DMS79 treated with DMSO at 0.1 percent for 48 hours (cell line): ENCODE results near the gene LCN2.
"Not testable (repeated sequence)": the region's sequence is repeated elsewhere in the genome, so short reads cannot be mapped to it uniquely, and the experiment has no call there.

ENCODE experiments used
- DNase-seq: peaks from one replicate; lab custom pipeline; 2025; lab: John Stamatoyannopoulos, UW

LCN2 gene

DNA sequence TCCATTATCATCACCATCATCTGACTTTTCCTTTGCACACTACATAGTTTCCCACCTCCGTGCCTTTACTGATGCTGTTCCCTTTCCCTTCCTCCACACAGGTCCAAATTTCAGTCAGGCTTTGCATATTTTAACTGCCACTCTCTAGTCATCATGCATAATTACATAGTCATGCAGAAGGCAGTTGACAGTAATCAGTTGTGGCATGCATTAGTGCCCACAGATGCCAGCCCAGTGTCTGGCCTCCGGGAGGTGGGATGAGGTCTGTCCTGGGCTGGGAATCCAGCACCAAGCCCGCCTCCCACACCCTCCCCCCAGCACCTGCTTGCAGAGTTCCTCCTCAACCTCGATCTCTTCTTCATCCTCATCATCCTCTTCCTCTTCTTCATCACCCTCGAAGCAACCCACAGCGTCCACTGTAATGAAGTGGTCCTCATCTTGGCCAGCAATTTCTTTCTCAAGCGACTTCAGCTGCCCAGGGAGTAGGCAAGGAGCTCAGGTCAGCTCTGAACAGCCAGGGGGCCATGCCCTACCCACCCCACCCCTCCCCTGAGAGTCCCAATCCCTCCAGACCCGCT, 19.6 kb downstream of the LCN2 start:
- DNase-seq: no peak

DNA sequence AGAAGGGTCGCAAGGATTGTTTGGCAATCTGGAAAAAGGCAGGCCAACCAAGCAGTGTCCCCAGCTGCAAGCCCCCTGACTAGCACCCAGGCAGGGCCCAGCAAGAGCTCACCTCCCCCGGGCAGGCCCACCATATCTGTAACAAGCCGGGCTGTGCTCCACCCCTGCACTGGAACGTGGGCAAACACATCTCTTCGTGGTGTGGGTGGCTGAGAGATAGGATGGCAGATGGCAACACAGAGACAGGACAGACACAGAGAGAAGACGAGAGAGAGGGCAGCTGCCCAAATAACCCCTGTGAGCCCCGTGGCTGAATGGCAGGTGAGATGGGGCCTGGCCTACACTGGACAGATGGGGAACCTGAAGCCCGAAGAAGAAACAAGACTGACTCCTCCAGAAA, 20.2 kb downstream of the LCN2 start:
- no peak for DNase-seq

DNA sequence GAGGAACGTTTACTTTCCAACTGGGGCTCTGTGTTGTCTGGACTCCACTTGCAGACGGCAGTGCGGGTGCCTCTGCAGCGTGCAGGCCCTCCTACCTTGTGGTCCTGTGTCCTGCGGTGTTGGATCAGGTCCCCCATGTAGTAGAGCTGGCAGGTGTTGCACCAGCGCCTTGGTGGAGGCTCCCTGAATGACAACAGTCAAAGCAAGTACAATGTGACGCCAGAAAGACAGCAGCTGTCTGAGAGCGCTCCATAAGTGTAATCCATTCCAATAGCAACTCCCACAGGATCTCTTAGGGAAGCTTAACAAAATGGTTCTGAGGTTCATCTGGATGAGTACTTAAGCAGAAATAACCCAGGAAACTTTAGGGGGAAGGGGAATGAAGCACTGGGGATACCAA, 20.7 kb downstream of the LCN2 start:
- no peak for DNase-seq

DNA sequence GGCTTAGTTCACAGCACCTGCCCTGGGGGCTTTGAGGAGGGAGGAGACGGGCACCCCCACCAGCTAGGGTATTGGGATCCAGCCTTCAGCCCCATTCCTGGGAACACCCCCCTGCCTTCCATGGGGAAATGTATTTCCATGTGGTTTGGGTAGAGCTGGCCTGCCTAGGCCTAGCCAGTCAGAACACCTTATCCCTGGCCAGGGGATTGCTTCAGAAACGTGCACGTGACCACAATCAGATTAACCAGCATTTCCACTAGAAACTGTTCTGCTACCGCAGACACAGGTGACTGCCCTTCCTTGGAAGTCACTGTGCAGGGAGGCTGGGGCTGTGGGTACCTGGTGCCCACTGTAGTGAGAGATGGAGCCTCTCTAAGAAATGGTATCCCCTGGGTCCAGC, 24.8 kb downstream of the LCN2 start:
- no peak for DNase-seq

DNA sequence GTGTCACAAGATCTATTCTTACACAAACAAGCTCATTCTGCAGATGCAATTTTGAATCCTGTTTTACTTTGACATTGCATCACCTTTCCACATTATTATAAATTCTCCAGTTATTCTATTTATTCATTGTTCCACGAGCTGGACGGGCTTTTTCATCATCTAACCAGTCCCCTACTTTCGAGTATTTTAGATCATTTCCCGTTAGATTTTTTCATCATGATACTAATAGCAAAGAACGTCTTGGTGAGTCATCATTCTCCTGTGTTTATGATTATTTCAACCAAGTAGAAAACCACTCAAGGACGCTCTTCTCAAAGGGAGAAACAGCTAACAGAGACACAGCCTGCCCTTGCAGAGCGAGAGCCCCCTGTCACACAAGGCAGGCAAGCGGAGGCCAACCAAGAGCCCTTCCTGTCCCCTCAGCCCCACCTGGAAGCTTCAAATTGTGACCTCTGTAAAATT, 25.9 kb downstream of the LCN2 start:
- DNase-seq: no peak

DNA sequence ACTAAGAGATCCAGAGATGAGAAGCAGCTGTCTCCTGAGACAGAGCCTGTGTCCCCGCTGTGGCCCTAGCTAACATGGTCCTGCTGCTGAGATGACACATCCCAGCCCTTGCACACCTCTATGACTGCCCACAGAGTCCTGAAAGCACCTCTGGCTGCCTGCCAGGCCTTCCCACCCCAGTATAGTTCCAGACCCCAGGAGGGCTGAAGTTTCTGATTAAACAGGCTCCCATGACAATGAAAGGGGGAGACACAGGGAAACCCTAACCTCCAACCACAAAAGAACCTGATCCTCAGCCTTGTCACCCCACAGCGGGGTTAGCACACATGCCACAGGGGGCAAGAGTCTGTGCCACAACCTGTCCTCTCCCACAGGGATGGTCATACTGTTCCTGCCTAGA, 26.5 kb downstream of the LCN2 start:
- DNase-seq: no peak

DNA sequence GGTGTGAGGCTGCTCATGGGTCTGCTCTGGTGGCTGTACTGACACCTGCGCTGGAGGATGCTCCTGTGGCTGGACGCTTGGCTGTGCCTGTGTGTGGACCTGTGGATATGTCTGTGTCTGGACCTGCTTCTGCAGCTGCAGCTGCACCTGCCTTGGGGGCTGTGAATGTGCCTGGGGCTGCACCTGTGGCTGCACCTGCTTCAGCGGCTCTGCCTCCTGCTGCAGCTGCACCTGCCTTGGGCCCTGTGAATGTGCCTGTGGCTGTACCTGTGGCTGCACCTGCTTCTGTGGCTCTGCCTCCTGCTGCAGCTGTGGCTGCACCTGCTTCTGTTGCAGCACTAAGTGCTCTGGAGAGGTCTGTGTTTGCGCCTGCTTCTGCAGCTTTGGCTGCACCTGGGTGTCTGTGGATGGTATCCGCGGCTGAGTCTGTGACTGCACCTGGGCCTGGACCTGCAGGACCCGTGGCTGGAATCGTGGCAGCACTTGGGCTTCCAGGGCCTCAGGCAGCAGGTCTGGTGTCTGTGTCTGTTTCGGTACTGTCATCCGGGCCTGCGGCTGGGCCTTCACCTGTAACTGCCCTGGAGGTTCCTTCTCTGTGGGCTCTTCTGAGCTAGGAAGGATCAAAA, 29.7 kb downstream of the LCN2 start:
- no peak for DNase-seq

DNA sequence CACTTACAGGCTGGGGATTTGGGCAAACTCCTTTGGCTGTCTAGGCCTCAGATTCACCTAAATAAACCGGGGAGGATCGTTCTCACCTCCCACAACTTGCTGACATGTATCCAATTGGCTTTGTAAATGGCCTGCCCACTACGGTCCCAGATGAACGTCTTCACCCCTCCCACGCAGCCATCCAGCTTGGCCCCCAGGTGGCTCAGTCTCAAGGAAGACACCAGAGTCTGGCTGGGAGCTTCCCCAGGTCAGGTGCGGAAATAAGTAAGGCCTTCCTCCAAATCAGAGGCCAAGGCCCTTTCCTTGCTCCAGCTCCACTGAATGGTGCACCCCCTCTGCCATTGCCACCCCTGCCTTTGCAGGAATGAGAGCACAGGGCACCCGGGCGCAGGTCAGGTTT, 30.7 kb downstream of the LCN2 start:
- no peak for DNase-seq

DNA sequence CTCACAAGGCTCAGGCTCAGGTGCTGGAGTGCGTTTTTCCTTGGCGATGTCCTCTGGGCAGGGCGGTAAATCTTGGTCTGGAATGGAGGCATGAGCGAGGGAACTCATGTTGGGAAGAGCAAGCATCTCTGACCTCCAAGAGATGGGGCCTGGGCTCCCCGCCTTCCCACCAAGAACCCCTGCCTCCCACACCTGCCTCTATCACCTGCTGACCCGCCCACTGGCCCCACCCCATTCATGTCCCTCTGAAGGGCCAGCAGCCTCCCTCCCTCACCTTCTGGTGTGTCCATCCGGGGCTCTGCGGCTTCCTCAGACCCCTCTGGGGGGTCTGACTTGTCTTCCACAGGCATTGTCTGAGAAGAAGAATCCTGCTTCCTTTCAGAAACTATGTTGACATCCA, 31.2 kb downstream of the LCN2 start:
- DNase-seq: no peak

DNA sequence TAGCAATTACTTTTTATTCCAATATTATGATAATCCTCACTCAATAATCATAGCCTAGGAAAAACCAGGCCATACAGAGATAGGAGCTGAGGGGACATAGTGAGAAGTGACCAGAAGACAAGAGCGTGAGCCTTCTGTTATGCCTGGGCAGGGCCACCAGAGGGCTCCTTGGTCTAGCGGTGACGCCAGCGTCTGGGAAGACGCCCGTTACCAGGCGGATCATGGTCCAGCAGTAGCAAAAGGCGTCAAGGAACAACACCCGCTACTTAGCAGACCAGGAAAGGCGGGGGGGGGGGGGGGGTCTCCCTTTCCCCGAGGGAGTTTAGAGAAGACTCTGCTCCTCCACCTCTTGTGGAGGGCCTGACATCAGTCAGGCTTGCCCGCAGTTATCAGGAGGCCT, 32.2 kb downstream of the LCN2 start:
- DNase-seq: not testable (repeated sequence)

DNA sequence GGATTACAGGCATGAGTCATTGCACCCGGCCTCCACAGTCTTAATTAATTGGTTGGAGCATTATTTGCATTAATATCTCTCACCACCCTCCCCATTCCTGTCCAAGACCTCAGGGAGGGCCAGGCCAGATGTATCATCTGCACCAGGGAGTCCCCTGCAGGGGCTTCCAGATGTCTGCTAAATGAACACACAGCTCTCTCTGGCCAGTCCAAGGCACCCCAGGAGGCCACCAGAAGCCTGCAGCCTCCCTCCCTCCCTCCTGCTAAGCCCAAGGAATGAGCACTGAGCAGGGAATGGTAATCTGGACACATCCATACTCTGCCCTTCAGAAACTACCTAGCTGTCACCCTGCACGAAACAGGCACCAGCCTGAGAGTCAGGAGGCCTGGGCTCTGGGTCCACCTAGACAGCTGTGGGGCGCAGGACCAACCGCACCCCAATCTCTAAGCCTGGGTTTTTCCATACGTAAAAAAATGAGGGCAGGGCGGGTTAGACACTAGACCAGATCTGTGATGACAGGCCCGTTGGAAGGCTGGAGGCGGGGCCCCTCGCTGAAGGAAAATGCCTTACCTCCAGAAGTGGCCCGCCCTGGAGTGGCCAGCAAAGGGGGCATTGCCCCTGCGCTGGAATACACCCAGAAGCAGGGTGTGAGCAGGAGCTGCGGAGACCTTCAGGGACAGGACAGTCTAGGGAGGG, 33.8 kb downstream of the LCN2 start:
- DNase-seq: no peak

DNA sequence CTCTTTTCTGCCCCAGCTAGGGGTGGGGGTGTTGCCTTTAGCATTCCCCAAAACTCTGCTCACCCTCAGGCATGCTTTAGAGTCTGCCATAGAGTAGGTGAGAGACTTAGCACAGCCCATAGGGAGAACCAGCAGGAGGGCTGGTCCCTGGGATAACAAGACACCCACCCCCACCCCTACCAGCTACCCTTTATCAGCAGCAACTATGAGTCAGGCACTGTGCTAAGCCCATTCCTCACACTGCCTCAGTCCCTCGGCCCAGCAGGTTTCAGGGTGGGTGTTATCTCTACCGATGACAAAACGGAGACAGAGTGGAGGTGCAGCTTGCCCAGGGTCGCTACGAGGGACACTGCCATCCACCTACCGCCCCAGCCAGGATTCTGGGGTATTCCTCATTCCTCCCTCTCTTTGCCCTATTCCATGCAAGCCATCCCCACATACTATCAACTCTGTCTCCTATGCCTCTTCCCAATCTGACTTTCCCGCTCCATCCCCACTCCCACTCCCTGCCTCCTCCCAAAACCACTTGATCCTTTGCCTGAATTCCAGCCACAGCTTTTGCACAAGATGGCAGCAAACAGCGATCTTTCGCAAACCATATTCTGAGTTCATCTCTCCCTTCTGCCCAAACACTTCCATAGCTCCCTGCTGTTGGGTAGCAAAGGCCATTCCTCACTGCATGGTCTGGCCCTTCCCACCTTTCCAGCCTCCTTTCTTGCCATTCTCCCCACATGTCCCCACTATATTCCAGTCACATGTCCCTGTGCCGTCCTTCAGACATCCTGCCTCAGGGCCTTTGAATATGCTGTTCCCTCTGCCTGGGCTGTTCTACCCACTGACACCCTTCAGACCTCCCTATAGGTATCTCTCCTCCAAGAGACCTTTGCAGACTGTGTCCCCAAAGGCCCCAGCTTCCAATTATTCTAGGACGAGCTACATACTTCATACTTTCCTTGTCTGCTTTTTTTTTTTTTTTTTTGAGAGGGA, 37.0 kb downstream of the LCN2 start:
- DNase-seq: no peak

DNA sequence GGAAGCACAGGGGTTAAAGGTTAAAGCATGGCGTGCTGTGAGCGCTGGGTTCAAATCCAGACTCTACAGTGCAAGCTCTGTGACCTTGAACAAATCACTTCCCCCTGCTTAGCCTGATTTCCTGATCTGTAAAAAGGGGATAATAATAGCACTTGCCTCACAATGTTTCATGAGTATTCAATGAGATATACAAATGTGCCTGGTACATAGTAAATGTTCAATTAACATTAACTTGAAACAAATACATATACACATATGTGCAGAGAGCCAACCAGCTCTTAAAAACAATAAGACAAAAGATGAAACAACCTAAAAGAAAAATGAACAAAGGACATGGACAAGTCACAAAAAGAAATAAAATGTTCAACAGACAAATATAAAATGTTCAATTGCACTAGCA, 38.1 kb downstream of the LCN2 start:
- no peak for DNase-seq

DNA sequence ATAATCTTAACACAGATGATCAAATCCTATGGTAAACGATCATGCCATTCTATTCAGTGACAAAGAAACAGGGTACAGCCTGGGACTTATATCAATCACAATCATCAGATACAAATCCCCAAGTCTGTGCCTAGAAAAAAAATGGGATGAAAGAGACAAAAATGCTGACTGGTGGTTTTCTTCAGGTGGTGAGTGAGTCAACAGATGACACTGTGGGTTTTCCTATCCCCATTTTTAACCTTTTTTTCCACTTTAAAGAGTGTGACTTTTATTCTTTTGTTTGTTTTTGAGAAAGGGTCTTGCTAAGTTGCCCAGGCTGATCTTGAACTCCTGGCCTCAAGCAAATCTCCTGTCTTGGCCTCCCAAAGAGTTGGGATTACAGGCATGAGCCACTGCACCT, 39.0 kb downstream of the LCN2 start:
- no peak for DNase-seq

DNA sequence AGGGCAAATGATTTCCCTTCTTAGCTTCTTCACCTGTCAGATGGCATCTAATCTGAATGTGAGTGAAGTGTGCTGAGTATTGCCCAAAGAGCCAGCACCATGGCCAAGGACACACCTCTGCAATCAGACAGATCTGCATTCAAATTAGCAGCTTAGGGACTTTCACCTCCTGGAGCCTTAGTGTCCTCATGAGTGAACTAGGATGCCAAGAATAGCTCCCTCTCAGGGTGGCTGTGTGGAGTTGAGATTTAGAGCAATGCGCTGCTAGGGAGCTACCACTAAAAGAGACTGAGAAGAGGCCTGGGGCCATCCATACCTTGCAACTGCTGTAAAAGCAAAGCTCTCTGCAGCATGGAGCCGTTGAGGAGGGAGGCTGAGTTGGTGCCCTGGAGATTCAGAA, 40.8 kb downstream of the LCN2 start:
- no peak for DNase-seq

DNA sequence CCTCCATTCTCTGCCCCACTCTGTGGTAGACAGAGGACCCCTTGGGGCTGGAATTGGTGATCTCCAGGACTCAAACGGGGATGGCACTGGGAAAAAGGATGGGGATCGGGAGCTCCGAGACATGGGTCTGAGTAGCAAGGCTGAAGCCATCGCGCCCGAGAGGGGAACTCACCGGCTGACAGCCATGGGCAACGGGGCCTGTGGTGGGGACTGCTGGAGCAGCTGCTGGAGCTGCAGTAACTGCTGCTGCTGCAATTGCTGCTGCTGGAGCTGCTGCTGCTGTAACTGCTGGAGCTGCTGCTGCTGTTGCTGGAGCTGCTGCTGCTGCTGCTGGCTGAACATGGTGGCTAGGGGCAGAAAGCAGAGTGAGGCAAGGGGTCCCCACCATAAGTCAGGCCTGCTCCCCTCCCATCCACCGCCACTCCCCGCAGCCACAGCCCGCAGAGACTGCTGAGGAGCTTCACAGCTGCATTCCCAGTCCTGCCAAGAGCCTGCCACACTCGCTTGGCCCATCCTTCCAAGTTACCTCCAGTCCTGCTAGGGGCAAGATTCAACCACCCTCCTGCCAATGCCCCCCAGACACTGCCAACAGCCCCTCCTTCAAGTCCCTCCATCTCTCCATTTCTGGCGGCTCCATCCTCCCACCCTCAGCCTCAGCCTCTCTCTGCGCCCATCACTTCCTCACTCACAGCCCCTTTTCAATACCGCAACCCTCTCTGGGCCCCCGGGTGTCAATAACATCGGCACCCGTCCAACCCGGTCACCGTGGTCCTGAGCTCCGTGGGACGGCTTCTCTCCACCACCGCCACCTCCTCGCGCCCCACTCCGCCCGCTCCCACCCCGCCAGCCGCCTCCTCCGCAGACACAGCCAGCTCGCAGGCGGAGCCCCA, 41.5 kb downstream of the LCN2 start:
- no peak for DNase-seq

DNA sequence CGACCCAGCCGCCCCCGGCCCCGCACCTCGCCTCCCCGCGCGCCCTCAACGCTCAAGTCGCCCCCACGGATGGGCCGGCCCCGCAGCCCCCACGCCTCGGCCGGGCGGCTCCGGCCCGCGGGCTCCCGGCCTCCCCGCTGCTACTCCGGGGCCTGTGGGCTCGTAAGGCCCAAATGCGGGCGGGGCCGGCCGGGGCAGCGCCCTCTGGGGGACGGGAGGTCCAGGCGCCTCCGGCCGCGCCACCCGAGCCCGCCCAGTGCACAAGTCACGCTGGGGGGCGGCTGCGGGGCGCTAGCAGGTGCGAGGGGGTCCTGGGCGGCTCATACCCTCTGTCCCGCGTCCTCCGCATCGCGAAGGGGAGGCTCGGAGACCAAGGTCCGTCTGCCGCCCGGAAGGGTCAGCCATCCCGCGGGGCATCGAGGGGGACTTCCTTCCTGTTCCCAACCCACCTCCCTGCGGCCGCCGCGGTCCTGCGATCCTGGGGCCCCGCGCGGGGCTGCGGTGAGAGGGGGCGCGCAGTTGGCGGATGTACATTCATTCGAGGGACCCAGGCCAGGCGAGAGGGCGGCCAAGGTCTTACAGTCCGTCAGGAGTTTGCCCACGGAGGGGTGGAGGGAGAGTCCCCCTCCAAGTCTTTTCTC, 42.3 kb downstream of the LCN2 start, which contains the start of gene CIZ1:
CIZ1 (minus strand) TSS at position 167 of the 641 bp plus-strand sequence. CDS start 715 bp downstream, outside the sequence.
- DNase-seq: peak; percentile 33

DNA sequence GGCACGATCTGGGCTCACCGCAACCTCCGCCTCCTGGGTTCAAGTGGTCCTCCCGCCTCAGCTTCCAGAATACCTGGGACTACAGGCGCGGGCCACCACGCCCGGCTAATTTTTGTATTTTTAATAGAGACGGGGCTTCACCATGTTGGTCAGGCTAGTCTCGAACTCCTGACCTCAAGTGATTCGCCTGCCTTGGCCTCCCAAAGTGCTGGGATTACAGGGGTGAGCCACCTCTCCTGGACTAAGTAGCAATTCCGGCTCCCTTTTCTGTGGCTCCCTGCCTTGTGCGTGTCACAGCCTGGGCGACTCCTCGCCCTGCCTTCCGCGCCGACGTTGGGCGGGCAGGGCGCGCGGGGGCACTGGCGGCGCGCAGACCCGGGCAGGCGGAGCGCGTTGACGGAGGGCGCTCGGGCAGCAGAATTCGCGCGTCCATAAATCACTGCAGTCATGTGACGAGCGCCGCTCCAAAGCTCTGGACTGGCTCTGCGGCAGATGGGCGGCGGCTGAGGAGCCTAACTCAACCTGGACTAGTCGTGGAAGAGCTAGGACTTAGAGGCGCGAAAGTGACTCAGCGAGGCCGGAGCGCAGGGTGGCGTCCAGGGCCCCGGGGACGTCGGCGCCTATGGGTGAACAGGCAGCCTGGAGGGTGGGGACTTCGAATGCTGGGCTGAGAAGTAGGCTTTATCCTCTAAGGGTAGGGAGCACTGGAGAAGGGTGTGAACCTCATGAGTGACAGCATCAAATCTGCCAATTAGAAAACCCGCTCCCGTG, 43.5 kb downstream of the LCN2 start:
- peak; percentile 86 for DNase-seq

DNA sequence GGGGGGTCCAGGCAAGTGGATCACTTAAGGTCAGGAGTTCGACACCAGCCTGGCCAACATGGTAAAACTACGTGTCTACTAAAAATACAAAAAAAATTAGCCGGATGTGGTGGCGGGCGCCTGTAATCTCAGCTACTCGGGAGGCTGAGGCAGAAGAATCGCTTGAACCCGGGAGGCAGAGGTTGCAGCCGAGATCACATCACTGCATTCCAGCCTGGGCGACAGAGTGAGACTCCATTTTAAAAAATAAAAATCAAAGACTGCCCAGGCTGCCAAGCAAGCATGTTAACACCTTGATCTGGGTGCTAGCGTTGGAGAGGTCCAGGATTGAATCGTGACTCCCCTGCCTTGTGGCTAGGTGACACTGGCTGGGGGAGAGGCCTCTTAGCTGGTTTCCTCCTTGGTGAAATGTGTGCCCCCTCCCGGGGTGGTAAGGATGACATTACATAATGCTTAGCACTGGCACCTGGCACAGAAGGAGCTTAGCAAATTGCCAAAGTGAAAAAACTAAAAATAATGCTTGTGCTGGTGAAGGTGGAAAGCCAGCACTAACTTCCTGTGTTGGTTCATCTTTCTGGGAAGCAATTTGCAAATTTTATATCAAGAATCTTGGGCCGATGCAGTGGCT, 44.3 kb downstream of the LCN2 start:
- DNase-seq: no peak
